Ishikawa (cell line): ENCODE measurements around the gene CENATAC.

Experiments used
- CEBPB ChIP-seq: IDR thresholded peaks from 2 replicates; pipeline ENCODE4 v1.6.1; 2012
- CREB1 ChIP-seq: IDR thresholded peaks from 2 replicates; pipeline ENCODE4 v1.6.1; 2012; ENCODE audit warnings: low read depth
- EGR1 ChIP-seq: IDR thresholded peaks from 2 replicates; pipeline ENCODE4 v1.6.1; 2012
- EP300 ChIP-seq: IDR thresholded peaks from 2 replicates; pipeline ENCODE4 v1.6.1; 2012; ENCODE audit warnings: borderline replicate concordance
- FOXM1 ChIP-seq: IDR thresholded peaks from 2 replicates; pipeline ENCODE4 v1.6.1; 2012; ENCODE audit warnings: low read depth, borderline replicate concordance
- NFIC ChIP-seq: IDR thresholded peaks from 2 replicates; pipeline ENCODE4 v1.6.1; 2012
- RAD21 ChIP-seq: IDR thresholded peaks from 2 replicates; pipeline ENCODE4 v1.6.1; 2012; ENCODE audit warnings: low read depth
- TAF1 ChIP-seq: IDR thresholded peaks from 2 replicates; pipeline ENCODE4 v1.6.1; 2012; ENCODE audit warnings: low read depth, mild to moderate bottlenecking
- TCF12 ChIP-seq: IDR thresholded peaks from 2 replicates; pipeline ENCODE4 v1.6.1; 2012; ENCODE audit warnings: low read depth
- TEAD4 ChIP-seq: IDR thresholded peaks from 2 replicates; pipeline ENCODE4 v1.6.1; 2012
- YY1 ChIP-seq: IDR thresholded peaks from 2 replicates; pipeline ENCODE4 v1.6.1; 2012; ENCODE audit warnings: low read depth
- ZBTB7A ChIP-seq: IDR thresholded peaks from 2 replicates; pipeline ENCODE4 v1.6.1; 2012; ENCODE audit warnings: low read depth
- TF ChIP-seq, protein P1 (sequence below): IDR thresholded peaks from 2 replicates; pipeline ENCODE4 v1.6.1; 2012
- TF ChIP-seq, protein P2 (sequence below): IDR thresholded peaks from 2 replicates; pipeline ENCODE4 v1.6.1; 2012
- TF ChIP-seq, protein P3 (sequence below): IDR thresholded peaks from 2 replicates; pipeline ENCODE4 v1.6.1; 2012; ENCODE audit warnings: low read depth, mild to moderate bottlenecking

The CENATAC gene

DNA sequence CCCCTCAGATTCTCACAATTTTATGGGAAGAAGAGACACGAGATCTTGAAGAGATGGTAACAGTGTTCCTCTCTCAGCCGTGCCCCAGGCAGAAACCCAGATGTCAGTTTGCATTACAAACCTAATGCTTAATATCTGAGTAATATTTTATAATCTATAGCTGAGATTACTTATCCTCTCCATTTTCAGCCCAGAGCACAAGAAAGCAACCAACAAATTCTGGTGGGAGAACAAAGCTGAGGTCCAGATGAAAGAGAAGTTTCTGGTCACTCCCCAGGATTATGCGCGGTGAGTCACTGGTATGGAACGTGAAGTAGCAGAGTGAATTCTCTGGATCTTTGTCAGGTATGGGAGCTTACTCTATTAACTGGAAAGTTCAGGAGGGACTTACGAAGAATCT is 884 bp downstream of the CENATAC start:
- TF ChIP-seq TEAD4, result peak; percentile 83
- TF ChIP-seq, protein P1, sequence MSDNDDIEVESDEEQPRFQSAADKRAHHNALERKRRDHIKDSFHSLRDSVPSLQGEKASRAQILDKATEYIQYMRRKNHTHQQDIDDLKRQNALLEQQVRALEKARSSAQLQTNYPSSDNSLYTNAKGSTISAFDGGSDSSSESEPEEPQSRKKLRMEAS, result 0 out of 2 replicates have a peak, but pooled peaks have one; percentile 21
- TF ChIP-seq, protein P2, sequence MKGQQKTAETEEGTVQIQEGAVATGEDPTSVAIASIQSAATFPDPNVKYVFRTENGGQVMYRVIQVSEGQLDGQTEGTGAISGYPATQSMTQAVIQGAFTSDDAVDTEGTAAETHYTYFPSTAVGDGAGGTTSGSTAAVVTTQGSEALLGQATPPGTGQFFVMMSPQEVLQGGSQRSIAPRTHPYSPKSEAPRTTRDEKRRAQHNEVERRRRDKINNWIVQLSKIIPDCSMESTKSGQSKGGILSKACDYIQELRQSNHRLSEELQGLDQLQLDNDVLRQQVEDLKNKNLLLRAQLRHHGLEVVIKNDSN, result no peak

DNA sequence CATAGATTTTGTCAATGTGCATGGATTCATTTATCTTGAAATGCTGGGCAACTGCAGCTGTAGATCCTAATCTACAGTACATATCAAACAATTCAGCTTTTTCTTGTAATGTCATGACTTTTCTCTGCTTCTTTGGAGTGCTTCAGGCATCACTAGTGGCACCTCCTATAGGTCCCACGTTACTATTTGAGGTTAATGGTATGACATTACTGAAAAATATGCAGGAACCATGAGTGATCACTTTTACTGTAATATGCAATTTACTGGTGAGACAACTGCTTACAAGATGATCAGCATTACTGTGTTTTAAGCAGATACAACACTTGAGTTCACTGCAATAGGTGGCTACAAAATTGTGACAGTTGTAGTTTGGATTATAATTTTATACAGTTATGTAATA is 3.0 kb downstream of the CENATAC start:
- TF ChIP-seq NFIC (no peak), ZBTB7A (no peak)
- TF ChIP-seq, protein P3, sequence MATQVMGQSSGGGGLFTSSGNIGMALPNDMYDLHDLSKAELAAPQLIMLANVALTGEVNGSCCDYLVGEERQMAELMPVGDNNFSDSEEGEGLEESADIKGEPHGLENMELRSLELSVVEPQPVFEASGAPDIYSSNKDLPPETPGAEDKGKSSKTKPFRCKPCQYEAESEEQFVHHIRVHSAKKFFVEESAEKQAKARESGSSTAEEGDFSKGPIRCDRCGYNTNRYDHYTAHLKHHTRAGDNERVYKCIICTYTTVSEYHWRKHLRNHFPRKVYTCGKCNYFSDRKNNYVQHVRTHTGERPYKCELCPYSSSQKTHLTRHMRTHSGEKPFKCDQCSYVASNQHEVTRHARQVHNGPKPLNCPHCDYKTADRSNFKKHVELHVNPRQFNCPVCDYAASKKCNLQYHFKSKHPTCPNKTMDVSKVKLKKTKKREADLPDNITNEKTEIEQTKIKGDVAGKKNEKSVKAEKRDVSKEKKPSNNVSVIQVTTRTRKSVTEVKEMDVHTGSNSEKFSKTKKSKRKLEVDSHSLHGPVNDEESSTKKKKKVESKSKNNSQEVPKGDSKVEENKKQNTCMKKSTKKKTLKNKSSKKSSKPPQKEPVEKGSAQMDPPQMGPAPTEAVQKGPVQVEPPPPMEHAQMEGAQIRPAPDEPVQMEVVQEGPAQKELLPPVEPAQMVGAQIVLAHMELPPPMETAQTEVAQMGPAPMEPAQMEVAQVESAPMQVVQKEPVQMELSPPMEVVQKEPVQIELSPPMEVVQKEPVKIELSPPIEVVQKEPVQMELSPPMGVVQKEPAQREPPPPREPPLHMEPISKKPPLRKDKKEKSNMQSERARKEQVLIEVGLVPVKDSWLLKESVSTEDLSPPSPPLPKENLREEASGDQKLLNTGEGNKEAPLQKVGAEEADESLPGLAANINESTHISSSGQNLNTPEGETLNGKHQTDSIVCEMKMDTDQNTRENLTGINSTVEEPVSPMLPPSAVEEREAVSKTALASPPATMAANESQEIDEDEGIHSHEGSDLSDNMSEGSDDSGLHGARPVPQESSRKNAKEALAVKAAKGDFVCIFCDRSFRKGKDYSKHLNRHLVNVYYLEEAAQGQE, result no peak

DNA sequence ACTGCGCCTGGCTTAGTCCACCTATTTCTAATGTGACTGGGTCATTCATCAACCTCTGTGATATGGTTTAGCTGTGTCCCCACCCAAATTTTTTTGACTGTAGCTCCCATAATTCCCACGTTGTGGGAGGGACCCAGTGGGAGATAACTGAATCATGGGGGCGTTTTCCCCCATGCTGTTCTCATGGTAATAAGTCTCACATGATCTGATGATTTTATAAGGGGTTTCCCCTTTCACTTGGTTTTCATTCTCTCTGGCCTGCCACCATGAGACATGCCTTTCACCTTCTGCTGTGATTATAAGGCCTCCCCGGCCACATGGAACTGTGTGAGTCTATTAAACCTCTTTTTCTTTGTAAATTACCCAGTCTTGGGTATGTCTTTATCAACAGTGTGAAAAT is 8.7 kb downstream of the CENATAC start:
- TF ChIP-seq CREB1 (no peak), RAD21 (no peak), TAF1 (no peak), ZBTB7A (no peak), TEAD4 (no peak), NFIC (no peak), YY1 (no peak), EP300 (no peak), EGR1 (no peak), FOXM1 (no peak), TCF12 (no peak)
- TF ChIP-seq, protein P3, result no peak
- TF ChIP-seq, protein P1, result no peak
- TF ChIP-seq, protein P2, result no peak

DNA sequence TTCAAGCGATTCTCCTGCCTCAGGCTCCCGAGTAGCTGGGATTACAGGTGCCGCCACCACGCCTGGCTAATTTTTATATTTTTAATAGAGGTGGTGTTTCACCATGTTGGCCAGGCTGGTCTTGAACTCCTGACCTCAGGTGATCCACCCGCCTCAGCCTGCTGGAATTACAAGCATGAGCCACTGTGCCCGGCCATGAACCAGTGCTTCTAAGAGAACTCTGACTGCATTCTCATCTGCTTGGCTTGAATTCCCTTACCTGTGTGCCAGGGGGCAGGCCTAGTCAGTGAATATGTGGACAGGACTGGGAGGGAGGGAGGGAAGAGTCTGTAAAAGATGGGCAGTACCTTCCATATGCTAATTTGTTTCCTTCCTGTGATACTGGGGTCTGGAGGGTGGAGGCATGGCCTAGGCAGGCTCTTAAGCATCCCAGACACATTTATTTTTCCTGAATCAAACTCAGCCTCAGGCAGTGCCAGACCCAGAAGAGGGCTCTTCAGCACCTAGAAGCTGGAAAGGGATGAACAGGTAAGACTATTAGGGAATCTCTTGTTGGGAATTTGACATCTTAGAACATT is 13.6 kb downstream of the CENATAC start:
- TF ChIP-seq CREB1 (no peak), TEAD4 (no peak), YY1 (no peak), TCF12 (no peak), RAD21 (no peak), EGR1 (no peak), TAF1 (no peak), FOXM1 (no peak), CEBPB (no peak), NFIC (no peak), ZBTB7A (no peak), EP300 (no peak)
- TF ChIP-seq, protein P1, result no peak
- TF ChIP-seq, protein P2, result no peak
- TF ChIP-seq, protein P3, result no peak
